ENCODE results near the gene RAP1GAP2.

GRCh38 chr17:2989855-2990254 is 193.6 kb downstream of the RAP1GAP2 start:
- TF ChIP-seq CTCF (IDR thresholded peaks at IDR 0.05): no peak
- no peak for TF ChIP-seq POLR2A (IDR thresholded peaks at IDR 0.05)
